A549 (cell line): ENCODE results near the gene ANK2.

Source experiments
- BHLHE40 ChIP-seq: IDR thresholded peaks from 2 replicates; pipeline ENCODE4 v1.6.1; 2012; ENCODE audit warnings: low read depth, low read length, inconsistent platforms
- CBX8 ChIP-seq: fragments of 200-600 bp; sonication (generic); IDR thresholded peaks from 2 replicates; pipeline ENCODE4 v1.6.1; 2016
- ESRRA ChIP-seq: fragments of 150-350 bp; IDR thresholded peaks from 2 replicates; pipeline ENCODE4 v1.6.1; 2014; ENCODE audit warnings: mild to moderate bottlenecking, low read length, borderline replicate concordance
- JUNB ChIP-seq: fragments of >200 bp; sonication (Bioruptor Twin); formaldehyde crosslinking; IDR thresholded peaks from 2 replicates; pipeline ENCODE4 v1.6.1; 2016
- MYC ChIP-seq: IDR thresholded peaks from 2 replicates; pipeline ENCODE4 v1.6.1; 2012; ENCODE audit warnings: mild to moderate bottlenecking, inconsistent platforms, low read length, improper control_type of control experiment, borderline replicate concordance
- NR3C1 ChIP-seq: fragments of >200 bp; sonication (Bioruptor Twin); formaldehyde crosslinking; IDR thresholded peaks from 3 replicates; pipeline ENCODE4 v1.6.1; 2017
- RFX5 ChIP-seq: fragments of 450-650 bp; IDR thresholded peaks from 2 replicates; pipeline ENCODE4 v1.7.1; 2014; ENCODE audit warnings: antibody characterized with exemption, mild to moderate bottlenecking, moderate library complexity
- SREBF2 ChIP-seq: fragments of 450-650 bp; IDR thresholded peaks from 2 replicates; pipeline ENCODE4 v1.6.1; 2014; ENCODE audit warnings: mild to moderate bottlenecking, moderate library complexity
- TF ChIP-seq, protein P1 (sequence below): fragments of >200 bp; sonication (Bioruptor Twin); formaldehyde crosslinking; IDR thresholded peaks from 3 replicates; pipeline ENCODE4 v1.6.1; 2016
- TF ChIP-seq, protein P2 (sequence below): IDR thresholded peaks from 2 replicates; pipeline ENCODE4 v1.6.1; 2012
- TF ChIP-seq, protein P3 (sequence below): fragments of 250-450 bp; sonication (Bioruptor Pico); IDR thresholded peaks from 2 replicates; pipeline ENCODE4 v1.5.0; 2021; ENCODE audit warnings: mild to moderate bottlenecking, moderate library complexity, borderline replicate concordance

DNA sequence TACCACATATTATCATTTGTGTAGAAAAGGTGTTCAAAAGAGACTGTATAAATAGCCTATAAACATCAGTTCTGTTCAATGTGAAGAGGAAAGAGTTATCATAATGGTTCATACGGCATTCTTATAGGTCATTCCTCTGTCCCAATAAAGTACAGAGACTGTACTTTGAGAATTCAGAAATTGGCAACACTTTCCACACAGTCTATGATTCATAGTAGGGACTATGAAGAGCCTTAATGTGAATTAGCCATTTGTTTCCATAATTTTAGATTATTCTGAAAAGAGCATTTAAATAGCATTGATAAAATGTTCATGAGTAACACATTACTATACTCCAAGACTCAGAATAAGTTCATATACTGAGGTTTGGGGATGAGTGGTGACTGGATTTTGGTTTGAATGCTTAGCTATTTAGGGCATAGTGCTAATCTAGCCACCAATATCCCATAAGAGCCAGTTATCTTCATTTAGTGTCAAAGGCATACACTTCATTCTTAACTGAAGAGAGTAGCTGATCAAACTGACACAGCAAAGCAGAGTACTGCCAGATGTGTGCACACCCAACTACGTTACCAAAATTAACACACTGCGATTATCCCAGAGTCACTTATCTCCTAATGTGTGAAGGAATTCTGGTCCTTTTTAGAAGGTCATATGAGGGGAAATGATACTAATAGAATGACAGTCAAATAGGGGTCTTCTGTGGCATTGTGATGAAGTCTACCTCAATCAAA, 10.2 kb downstream of the ANK2 start:
- TF ChIP-seq NR3C1 (no peak), CBX8 (no peak), SREBF2 (no peak), BHLHE40 (no peak), RFX5 (no peak), JUNB (no peak), MYC (no peak), ESRRA (no peak)
- TF ChIP-seq, protein P1, sequence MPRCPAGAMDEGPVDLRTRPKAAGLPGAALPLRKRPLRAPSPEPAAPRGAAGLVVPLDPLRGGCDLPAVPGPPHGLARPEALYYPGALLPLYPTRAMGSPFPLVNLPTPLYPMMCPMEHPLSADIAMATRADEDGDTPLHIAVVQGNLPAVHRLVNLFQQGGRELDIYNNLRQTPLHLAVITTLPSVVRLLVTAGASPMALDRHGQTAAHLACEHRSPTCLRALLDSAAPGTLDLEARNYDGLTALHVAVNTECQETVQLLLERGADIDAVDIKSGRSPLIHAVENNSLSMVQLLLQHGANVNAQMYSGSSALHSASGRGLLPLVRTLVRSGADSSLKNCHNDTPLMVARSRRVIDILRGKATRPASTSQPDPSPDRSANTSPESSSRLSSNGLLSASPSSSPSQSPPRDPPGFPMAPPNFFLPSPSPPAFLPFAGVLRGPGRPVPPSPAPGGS: no peak
- TF ChIP-seq, protein P2, sequence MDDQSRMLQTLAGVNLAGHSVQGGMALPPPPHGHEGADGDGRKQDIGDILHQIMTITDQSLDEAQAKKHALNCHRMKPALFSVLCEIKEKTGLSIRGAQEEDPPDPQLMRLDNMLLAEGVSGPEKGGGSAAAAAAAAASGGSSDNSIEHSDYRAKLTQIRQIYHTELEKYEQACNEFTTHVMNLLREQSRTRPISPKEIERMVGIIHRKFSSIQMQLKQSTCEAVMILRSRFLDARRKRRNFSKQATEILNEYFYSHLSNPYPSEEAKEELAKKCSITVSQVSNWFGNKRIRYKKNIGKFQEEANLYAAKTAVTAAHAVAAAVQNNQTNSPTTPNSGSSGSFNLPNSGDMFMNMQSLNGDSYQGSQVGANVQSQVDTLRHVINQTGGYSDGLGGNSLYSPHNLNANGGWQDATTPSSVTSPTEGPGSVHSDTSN: no peak
- TF ChIP-seq, protein P3, sequence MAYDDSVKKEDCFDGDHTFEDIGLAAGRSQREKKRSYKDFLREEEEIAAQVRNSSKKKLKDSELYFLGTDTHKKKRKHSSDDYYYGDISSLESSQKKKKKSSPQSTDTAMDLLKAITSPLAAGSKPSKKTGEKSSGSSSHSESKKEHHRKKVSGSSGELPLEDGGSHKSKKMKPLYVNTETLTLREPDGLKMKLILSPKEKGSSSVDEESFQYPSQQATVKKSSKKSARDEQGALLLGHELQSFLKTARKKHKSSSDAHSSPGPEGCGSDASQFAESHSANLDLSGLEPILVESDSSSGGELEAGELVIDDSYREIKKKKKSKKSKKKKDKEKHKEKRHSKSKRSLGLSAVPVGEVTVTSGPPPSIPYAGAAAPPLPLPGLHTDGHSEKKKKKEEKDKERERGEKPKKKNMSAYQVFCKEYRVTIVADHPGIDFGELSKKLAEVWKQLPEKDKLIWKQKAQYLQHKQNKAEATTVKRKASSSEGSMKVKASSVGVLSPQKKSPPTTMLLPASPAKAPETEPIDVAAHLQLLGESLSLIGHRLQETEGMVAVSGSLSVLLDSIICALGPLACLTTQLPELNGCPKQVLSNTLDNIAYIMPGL (CRISPR knock-in tag): no peak
